HEK293 (cell line): ENCODE results near the gene GPLD1.
"Not testable (repeated sequence)": the region's sequence is repeated elsewhere in the genome, so short reads cannot be mapped to it uniquely, and the experiment has no call there.

Source experiments
- CTCF ChIP-seq: fragments of 450-650 bp; formaldehyde crosslinking; IDR thresholded peaks from 2 replicates; pipeline ENCODE4 v1.5.1; 2016; ENCODE audit warnings: missing biosample characterization, missing genetic modification characterization
- HOXC10 ChIP-seq: sonication (generic); formaldehyde crosslinking; IDR thresholded peaks from 2 replicates; pipeline ENCODE4 v1.8.1; 2023; ENCODE audit warnings: mild to moderate bottlenecking, missing genetic modification reagents
- KLF1 ChIP-seq: fragments of 450-650 bp; formaldehyde crosslinking; IDR thresholded peaks from 2 replicates; pipeline ENCODE4 v1.5.1; 2016; ENCODE audit warnings: missing biosample characterization, missing genetic modification characterization
- TCF7L2 ChIP-seq: IDR thresholded peaks from 2 replicates; pipeline ENCODE4 v1.6.1; 2011; ENCODE audit warnings: low read depth, mild to moderate bottlenecking, inconsistent platforms, low read length, moderate library complexity, borderline replicate concordance
- YY1 ChIP-seq: fragments of 450-650 bp; formaldehyde crosslinking; IDR thresholded peaks from 2 replicates; pipeline ENCODE4 v1.5.1; 2018; ENCODE audit warnings: missing biosample characterization, missing genetic modification characterization
- ZBTB44 ChIP-seq: fragments of 450-650 bp; IDR thresholded peaks from 2 replicates; pipeline ENCODE4 v1.5.1; 2018; ENCODE audit warnings: missing biosample characterization, mild to moderate bottlenecking, missing genetic modification characterization
- ZNF10 ChIP-seq: fragments of 450-650 bp; formaldehyde crosslinking; IDR thresholded peaks from 2 replicates; pipeline ENCODE4 v1.5.1; 2017; ENCODE audit warnings: missing biosample characterization, missing genetic modification characterization
- ZNF16 ChIP-seq: fragments of 450-650 bp; formaldehyde crosslinking; IDR thresholded peaks from 2 replicates; pipeline ENCODE4 v1.5.1; 2016; ENCODE audit warnings: low read depth, missing biosample characterization, missing genetic modification characterization
- ZNF585B ChIP-seq: fragments of 450-650 bp; formaldehyde crosslinking; IDR thresholded peaks from 2 replicates; pipeline ENCODE4 v1.5.1; 2016; ENCODE audit warnings: missing biosample characterization, missing genetic modification characterization
- TF ChIP-seq, protein P1 (sequence below): fragments of 450-650 bp; IDR thresholded peaks from 2 replicates; pipeline ENCODE4 v1.5.1; 2018; ENCODE audit warnings: missing biosample characterization, missing genetic modification characterization

DNA sequence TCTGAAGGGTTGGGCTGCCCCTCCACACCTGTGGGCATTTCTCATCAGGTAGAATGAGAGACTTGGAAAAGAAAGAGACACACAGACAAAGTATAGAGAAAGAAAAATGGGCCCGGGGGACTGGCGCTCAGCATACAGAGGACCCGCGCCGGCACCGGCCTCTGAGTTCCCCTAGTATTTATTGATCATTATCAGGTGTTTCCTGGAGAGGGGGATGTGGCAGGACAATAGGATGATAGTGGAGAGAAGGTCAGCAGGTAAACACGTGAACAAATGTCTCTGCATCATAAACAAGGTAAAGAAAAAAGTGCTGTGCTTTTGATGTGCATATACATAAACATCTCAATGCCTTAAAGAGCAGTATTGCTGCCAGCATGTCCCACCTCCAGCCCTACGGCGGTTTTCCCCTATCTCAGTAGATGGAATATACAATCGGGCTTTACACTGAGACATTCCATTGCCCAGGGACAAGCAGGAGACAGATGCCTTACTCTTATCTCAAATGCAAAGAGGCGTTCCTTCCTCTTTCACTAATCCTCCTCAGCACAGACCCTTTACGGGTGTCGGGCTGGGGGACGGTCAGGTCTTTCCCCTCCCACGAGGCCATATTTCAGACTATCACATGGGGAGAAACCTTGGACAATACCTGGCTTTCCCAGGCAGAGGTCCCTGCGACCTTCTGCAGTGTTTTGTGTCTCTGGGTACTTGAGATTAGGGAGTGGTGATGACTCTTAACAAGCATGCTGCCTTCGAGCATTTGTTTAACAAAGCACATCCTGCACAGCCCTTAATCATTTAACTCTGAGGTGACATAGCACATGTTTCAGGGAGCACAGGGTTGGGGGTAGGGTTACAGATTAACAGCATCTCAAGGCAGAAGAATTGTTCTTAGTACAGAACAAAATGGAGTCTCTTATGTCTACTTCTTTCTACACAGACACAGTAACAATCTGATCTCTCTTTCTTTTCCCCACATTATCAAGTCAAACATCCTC, 89.0 kb downstream of the GPLD1 start:
- not testable (repeated sequence) for TF ChIP-seq YY1 (tag by site-specific recombination); CTCF (tag by site-specific recombination); TCF7L2; HOXC10 (CRISPR knock-in tag); ZNF585B (tag by site-specific recombination); ZBTB44; ZNF10 (tag by site-specific recombination); ZNF16 (tag by site-specific recombination); KLF1 (tag by site-specific recombination)
- TF ChIP-seq, protein P1, sequence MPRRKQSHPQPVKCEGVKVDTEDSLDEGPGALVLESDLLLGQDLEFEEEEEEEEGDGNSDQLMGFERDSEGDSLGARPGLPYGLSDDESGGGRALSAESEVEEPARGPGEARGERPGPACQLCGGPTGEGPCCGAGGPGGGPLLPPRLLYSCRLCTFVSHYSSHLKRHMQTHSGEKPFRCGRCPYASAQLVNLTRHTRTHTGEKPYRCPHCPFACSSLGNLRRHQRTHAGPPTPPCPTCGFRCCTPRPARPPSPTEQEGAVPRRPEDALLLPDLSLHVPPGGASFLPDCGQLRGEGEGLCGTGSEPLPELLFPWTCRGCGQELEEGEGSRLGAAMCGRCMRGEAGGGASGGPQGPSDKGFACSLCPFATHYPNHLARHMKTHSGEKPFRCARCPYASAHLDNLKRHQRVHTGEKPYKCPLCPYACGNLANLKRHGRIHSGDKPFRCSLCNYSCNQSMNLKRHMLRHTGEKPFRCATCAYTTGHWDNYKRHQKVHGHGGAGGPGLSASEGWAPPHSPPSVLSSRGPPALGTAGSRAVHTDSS (tag by site-specific recombination): not testable (repeated sequence)
